ENCODE results near the gene CYP39A1. TPM values are rescaled to one million over a fixed set of nuclear protein-coding genes. Genes with fewer than 3 reads are reported as not detected.

The CYP39A1 gene
- total and polyA plus RNA-seq, 9 of the 15 experiments (the other 6 are each of a cell fraction or from before 2014, with no cell fraction given) = not detected

- TF ChIP-seq RNF219 (CRISPR knock-in tag; IDR thresholded peaks at IDR 0.05) (no peak), SP2 (IDR thresholded peaks at IDR 0.05; ENCODE audit: extremely low read depth, low read depth, low read length, poor library complexity, severe bottlenecking) (peak; percentile 10), KAT2B (IDR thresholded peaks at IDR 0.05; ENCODE audit: low read depth, low read length) (no peak), ZBTB9 (CRISPR knock-in tag; IDR thresholded peaks at IDR 0.05) (no peak), ZNF79 (CRISPR knock-in tag; IDR thresholded peaks at IDR 0.05; ENCODE audit: low read depth) (no peak), ZNF668 (CRISPR knock-in tag; IDR thresholded peaks at IDR 0.05) (no peak), ZKSCAN1 (IDR thresholded peaks at IDR 0.05; ENCODE audit: low read depth, low read length) (no peak), KAT7 (CRISPR knock-in tag; IDR thresholded peaks at IDR 0.05; ENCODE audit: borderline replicate concordance) (no peak), UBTF (IDR thresholded peaks at IDR 0.05; ENCODE audit: borderline replicate concordance in 1 of 2, low read depth in 2 of 2, low read length in 2 of 2) (0 out of 4 replicates have a peak, but pooled peaks of 1 of the 2 experiments have one; percentile 46), BRCA1 (IDR thresholded peaks at IDR 0.05) (no peak), BRCA1 (CRISPR knock-in tag; IDR thresholded peaks at IDR 0.05) (no peak), ZNF143 (CRISPR knock-in tag; IDR thresholded peaks at IDR 0.05) (peak; percentile 57; the same call in 1 of the 2 replicates), CREB3L1 (IDR thresholded peaks at IDR 0.05; ENCODE audit: borderline replicate concordance, low read depth) (peak; percentile 56; the same call in 1 of the 2 replicates)
Measured at GRCh38 chr6:46652603-46653438, at the start of gene CYP39A1, which contains the start of gene SLC25A27 (continued).

Measured in K562 (cell line).